K562 (cell line): Measurements from ENCODE around the gene PHAX. TPM values are rescaled to one million over a fixed set of nuclear protein-coding genes. Genes with fewer than 3 reads are reported as not detected.
"Not testable (repeated sequence)": the region's sequence is repeated elsewhere in the genome, so short reads cannot be mapped to it uniquely, and the experiment has no call there.

Experiments used
- ATAC-seq: fragments of 200-7000 bp; cut with Tn5 transposase; 3 replicates; pipeline ENCODE4 v1.9.1; 2020; ENCODE audit warnings: moderate library complexity
- BruUV-seq: library from RNA; stranded (reverse); fragments of 400-500 nt; replicated peaks from 2 replicates; lab custom pipeline; 2021; lab: Mats Ljungman, UMichigan
- CTCF ChIA-PET: fragments of 300-600 bp; formaldehyde crosslinking; extraction: SDS; loops from one replicate; lab custom pipeline; 2021; ENCODE audit warnings: low intra/inter-chr PET ratio; lab: Yijun Ruan, JAX
- POLR2A ChIA-PET: fragments of 300-600, 350-650 bp; sonication (Branson Sonifier 250); formaldehyde crosslinking; extraction: SDS; loops from one replicate; lab custom pipeline; 2021; ENCODE audit warnings: antibody characterized with exemption, inconsistent platforms; lab: Yijun Ruan, JAX
- DNase-seq, 4 experiments: peaks; one replicate each; pipeline versions ENCODE4 v3.0.0 to v3.0.0-alpha.2; 2011 to 2018; ENCODE audit warnings: low spot score in 3 of 4, mixed read lengths in 3 of 4; ENCODE audit errors: extremely low read depth in 1 of 4
- FAIRE-seq: peaks from 2 replicates; lab custom pipeline; 2011; peaks lifted over from hg19 to GRCh38; lab: Jason Lieb, UNC
- H2AFZ ChIP-seq: 2 replicates; pipeline ENCODE4 v1.6.0; 2011; ENCODE audit warnings: low read depth, low read length, control low read depth, inconsistent platforms
- H3K27ac ChIP-seq: fragments of 200-600 bp; 3 replicates; pipeline ENCODE4 v1.8.0; 2011; ENCODE audit warnings: low read depth, mild to moderate bottlenecking, control low read depth, inconsistent platforms, low read length, moderate library complexity, mixed read lengths; ENCODE audit errors: extremely low read depth
- H3K27me3 ChIP-seq, 2 experiments: fragments of 300-600 bp in 1 of 2; 2 replicates in 1 of 2; 3 replicates in 1 of 2; pipeline versions ENCODE4 v1.6.0 to v1.8.0; 2011; ENCODE audit warnings: inconsistent platforms in 2 of 2, low read length in 2 of 2, mild to moderate bottlenecking in 1 of 2, mixed read lengths in 1 of 2, moderate library complexity in 1 of 2; ENCODE audit not compliant: control insufficient read depth in 2 of 2, insufficient read depth in 2 of 2
- H3K36me3 ChIP-seq: fragments of 300-600 bp; 3 replicates; pipeline ENCODE4 v1.8.0; 2011; ENCODE audit warnings: mild to moderate bottlenecking, low read length, inconsistent platforms; ENCODE audit not compliant: control insufficient read depth, insufficient read depth
- H3K4me1 ChIP-seq, 2 experiments: fragments of 200-600 bp in 1 of 2; replicated peaks in 1 of 2; 2 replicates in 1 of 2; 3 replicates in 1 of 2; pipeline versions ENCODE4 v1.5.1 to v1.8.0; 2011; ENCODE audit warnings: inconsistent platforms in 2 of 2, low read length in 2 of 2, mild to moderate bottlenecking in 1 of 2, mixed read lengths in 1 of 2, moderate library complexity in 1 of 2; ENCODE audit not compliant: control insufficient read depth in 2 of 2, insufficient read depth in 2 of 2
- H3K4me2 ChIP-seq: 2 replicates; pipeline ENCODE4 v1.6.1; 2011; ENCODE audit warnings: low read length, control low read depth, inconsistent platforms, mixed read lengths; ENCODE audit not compliant: insufficient read depth
- H3K4me3 ChIP-seq: fragments of 200-600 bp; sonication (generic), shearing (Covaris generic); 2 replicates; pipeline ENCODE4 v1.5.1; 2016; ENCODE audit warnings: control low read depth, inconsistent platforms
- H3K79me2 ChIP-seq: fragments of 200-600 bp; 3 replicates; pipeline ENCODE4 v1.8.0; 2011; ENCODE audit warnings: low read length, inconsistent platforms; ENCODE audit not compliant: control insufficient read depth, insufficient read depth
- H3K9ac ChIP-seq, 2 experiments: 2 replicates each; pipeline versions ENCODE4 v1.6.0 to v1.6.1; 2011; ENCODE audit warnings: low read depth in 2 of 2, low read length in 2 of 2, control low read depth in 1 of 2, inconsistent platforms in 1 of 2, mild to moderate bottlenecking in 1 of 2, mixed read lengths in 1 of 2; ENCODE audit not compliant: insufficient read depth in 1 of 2
- H3K9me1 ChIP-seq: one replicate; pipeline ENCODE4 v1.6.0; 2011; ENCODE audit warnings: inconsistent platforms, mild to moderate bottlenecking, low read length, moderate library complexity; ENCODE audit not compliant: control insufficient read depth, insufficient read depth
- H3K9me3 ChIP-seq: replicated peaks from 2 replicates; pipeline ENCODE4 v1.5.1; 2011; ENCODE audit warnings: low read depth, low read length, inconsistent platforms; ENCODE audit not compliant: control insufficient read depth, insufficient read depth
- H4K20me1 ChIP-seq: replicated peaks from 2 replicates; pipeline ENCODE4 v1.6.1; 2011; ENCODE audit warnings: low read length, inconsistent platforms, mixed read lengths; ENCODE audit not compliant: control insufficient read depth, insufficient read depth
- CBX1 ChIP-seq: sonication (generic); IDR thresholded peaks from 2 replicates; pipeline ENCODE4 v1.6.1; 2016; ENCODE audit warnings: antibody characterized with exemption, low read depth, mild to moderate bottlenecking
- CBX3 ChIP-seq, 2 experiments: IDR thresholded peaks; 1 replicate in 1 of 2; 2 replicates in 1 of 2; pipeline ENCODE4 v1.6.1; 2012; ENCODE audit warnings: inconsistent platforms in 2 of 2, low read length in 2 of 2, borderline replicate concordance in 1 of 2, control low read depth in 1 of 2
- CBX5 ChIP-seq: IDR thresholded peaks from 2 replicates; pipeline ENCODE4 v1.6.1; 2014; ENCODE audit warnings: low read depth, borderline replicate concordance
- EP300 ChIP-seq: IDR thresholded peaks from 2 replicates; pipeline ENCODE4 v1.6.1; 2012; ENCODE audit warnings: low read length, improper control_type of control experiment
- TRIM24 ChIP-seq, 2 experiments: fragments of 450-650 bp; IDR thresholded peaks; 2 replicates each; pipeline ENCODE4 v1.6.1; 2016
- TRIM28 ChIP-seq: fragments of 450-650 bp; IDR thresholded peaks from 2 replicates; pipeline ENCODE4 v1.6.1; 2017
- ZNF280A ChIP-seq: fragments of 450-650 bp; IDR thresholded peaks from 2 replicates; pipeline ENCODE4 v1.6.1; 2018; ENCODE audit warnings: mild to moderate bottlenecking, low read depth; ENCODE audit not compliant: partially characterized antibody
- WGBS: fragments of 100-300 bp; shearing (Covaris generic); methylation state at CpG from one replicate; pipeline ENCODE4 v1.1.6; 2016; ENCODE audit warnings: low coverage, mixed read lengths; ENCODE audit not compliant: insufficient coverage; ENCODE audit errors: missing lambda C conversion rate; 5-methylcytosine and 5-hydroxymethylcytosine counted together
- in situ Hi-C: fragments of 300-500 bp; cut with MboI; formaldehyde crosslinking; loops from 4 replicates; pipeline ENCODE4 v1.15.0; 2018; ENCODE audit warnings: inconsistent platforms, mixed read lengths
- intact Hi-C: fragments of 100-400 bp; cut with micrococcal nuclease; formaldehyde crosslinking; loops from 2 replicates; pipeline ENCODE4 v1.14.2; 2022
- polyA plus RNA-seq, 8 experiments: library from polyadenylated mRNA; depleted of rRNA in 4 of 8; stranded (reverse) in 5 of 8; unstranded in 3 of 8; fragments of >200 nt; fragmentation: Nextera tagmentation in 2 of 8; fragmentation: Illumina TruSeq in 1 of 8; extraction: Ambion mirVana in 2 of 8; extraction: Trizol in 1 of 8; gene quantifications; 2 replicates each; pipeline versions ENCODE4 v1.2.1 to v1.2.3, GENCODE V29; 2011 to 2014; ENCODE audit warnings: inconsistent platforms in 1 of 8, missing spikeins in 1 of 8
- total RNA-seq, 7 experiments: library from RNA; depleted of rRNA in 6 of 7; stranded (reverse); fragments of >200 nt in 6 of 7; fragmentation: Illumina TruSeq in 2 of 7; extraction: Trizol in 2 of 7; gene quantifications; 2 replicates each; pipeline versions ENCODE4 v1.2.1 to v1.2.3, GENCODE V29; 2011 to 2021; ENCODE audit warnings: low replicate concordance in 1 of 7

PHAX gene
- total and polyA plus RNA-seq, 9 of the 15 experiments (the other 6 are each of a cell fraction or from before 2014, with no cell fraction given) = 20.2 to 59.8 (median 43.5) TPM

GRCh38 chr5:126670109-126670508 is 69.4 kb downstream of the PHAX start:
- H3K79me2 ChIP-seq, H3K9me3 ChIP-seq, H3K9ac ChIP-seq, H3K27me3 ChIP-seq, H3K9me1 ChIP-seq, H3K4me3 ChIP-seq, BruUV-seq, CTCF ChIA-PET, in situ Hi-C loops, H3K4me1 ChIP-seq, H4K20me1 ChIP-seq, DNase-seq, H3K27ac ChIP-seq, H3K4me2 ChIP-seq, ATAC-seq, FAIRE-seq, H2AFZ ChIP-seq, H3K36me3 ChIP-seq: not testable (repeated sequence)
- intact Hi-C loops = loop anchor here (10.0 kb wide), 1 partner anchor 415 kb away; no protein-coding TSS in a partner anchor
- 13% methylated on average over 1 of the region's 1 CpG for WGBS
- TF ChIP-seq EP300 (0 out of 2 replicates have a peak, but pooled peaks have one; percentile 7), TRIM24 (IDR thresholded peaks at IDR 0.05) (peak; percentile 9 to 48; a peak in 2 of 4 replicates), ZNF280A (peak; percentile 63), CBX5 (peak; percentile 94), CBX3 (IDR thresholded peaks at IDR 0.05; ENCODE audit: borderline replicate concordance in 1 of 2, low read length in 2 of 2) (peak in 1 of 2 experiments; percentile 65; a peak in 1 of 3 replicates), TRIM28 (peak; percentile 95), CBX1 (0 out of 2 replicates have a peak, but pooled peaks have one; percentile 63)
- POLR2A ChIA-PET = interaction anchor here (1.4 kb wide), 1 partner anchor 108 kb away, joined by 4 read pairs; no protein-coding TSS in a partner anchor

- POLR2A ChIA-PET, H3K27ac ChIP-seq, H3K9me1 ChIP-seq, DNase-seq, H3K9ac ChIP-seq, H3K36me3 ChIP-seq, BruUV-seq, H3K79me2 ChIP-seq, H2AFZ ChIP-seq, FAIRE-seq, H3K27me3 ChIP-seq, H3K4me2 ChIP-seq, H3K4me1 ChIP-seq, CTCF ChIA-PET, H4K20me1 ChIP-seq, ATAC-seq, in situ Hi-C loops, H3K4me3 ChIP-seq, H3K9me3 ChIP-seq: not testable (repeated sequence)
- intact Hi-C loops = loop anchor here (10.0 kb wide), 1 partner anchor 413 kb away; no protein-coding TSS in a partner anchor
- 54% methylated on average over 3 of the region's 3 CpGs for WGBS
Measured at GRCh38 chr5:126671681-126672080, 70.9 kb downstream of the PHAX start.
